Left lung (tissue), 10 donors: ENCODE data around the gene ITFG1. TPM values are rescaled to one million over a fixed set of nuclear protein-coding genes. Genes with fewer than 3 reads are reported as not detected.

ENCODE experiments used
- ATAC-seq: fragments of 200-7000 bp; cut with Tn5 transposase; one replicate; pipeline ENCODE4 v1.9.1; 2020; ENCODE audit warnings: moderate library complexity
- DNase-seq, 4 donors: peaks; one replicate each; pipeline ENCODE4 v3.0.0-alpha.2; 2013 to 2020
- H3K27ac ChIP-seq, 2 donors: fragments of 200-600 bp; sonication (generic) in 1 of 2; one replicate each; pipeline versions ENCODE4 v1.5.0 to v1.8.0; 2020 to 2021
- H3K27me3 ChIP-seq, 2 donors: fragments of 200-600 bp; sonication (generic) in 1 of 2; one replicate each; pipeline versions ENCODE4 v1.5.0 to v1.8.0; 2020 to 2021
- H3K36me3 ChIP-seq, 2 donors: fragments of 200-600 bp; sonication (generic) in 1 of 2; one replicate each; pipeline versions ENCODE4 v1.5.0 to v1.8.0; 2020 to 2021
- H3K4me1 ChIP-seq, 2 donors: fragments of 200-600 bp; one replicate each; pipeline ENCODE4 v1.8.0; 2021
- H3K4me3 ChIP-seq, 2 donors: fragments of 200-600 bp; sonication (generic) in 1 of 2; one replicate each; pipeline versions ENCODE4 v1.5.0 to v1.8.0; 2020 to 2021; ENCODE audit warnings: mild to moderate bottlenecking in 1 of 2
- H3K9me3 ChIP-seq, 2 donors: fragments of 200-600 bp; sonication (generic) in 1 of 2; one replicate each; pipeline versions ENCODE4 v1.5.0 to v1.8.0; 2020 to 2021
- CTCF ChIP-seq, 2 donors: fragments of 200-600 bp; sonication (generic) in 1 of 2; IDR thresholded peaks; one replicate each; pipeline versions ENCODE4 v1.5.0 to v1.8.0; 2021; ENCODE audit warnings: antibody characterized with exemption in 2 of 2
- intact Hi-C, 2 donors: fragments of 100-400 bp; cut with DNase I; formaldehyde crosslinking; loops; one replicate each; pipeline versions ENCODE4 v1.11.2 to v1.14.2; 2022
- polyA plus RNA-seq, 6 donors: library from polyadenylated mRNA; unstranded; fragments of 120-200 nt; gene quantifications; one replicate each; pipeline ENCODE4 v1.2.1, GENCODE V29; 2013; ENCODE audit not compliant: insufficient read length in 6 of 6
- total RNA-seq, 2 donors: library from RNA; stranded (reverse); fragmentation: NEBNext Ultra II Directional; extraction: Animal tissue kit (Norgen Biotek cat#: 25700); gene quantifications; one replicate each; pipeline ENCODE4 v1.2.1, GENCODE V29; 2021
- donor health status: DM: no; HTN: yes; CAD: no.
- donor health status: DM: no; HTN: no; CAD: no.

The ITFG1 gene
- total and polyA plus RNA-seq, 8 donors, result 62.5 to 80.0 (median 69.2) TPM

- no peaks in the 10 kb centered on the region for H3K36me3 ChIP-seq
- H3K9me3 ChIP-seq, result no peaks in the 10 kb centered on the region
- no peak overlapping the region for H3K27ac ChIP-seq
- TF ChIP-seq CTCF (IDR thresholded peaks at IDR 0.05), result no peak
- H3K27me3 ChIP-seq, result no peaks in the 10 kb centered on the region
- no peak overlapping the region for H3K4me3 ChIP-seq
- H3K4me1 ChIP-seq, result no peaks in the 10 kb centered on the region
- ATAC-seq (no peak), DNase-seq (no peak)
- intact Hi-C loops, result no loop called here
Observed at GRCh38 chr16:47109361-47109760, 351.5 kb downstream of the ITFG1 start.

Other genes starting within 250 kb of the ITFG1 start
- 10 to 100 TPM; 88.8 to 92.0 TPM for gene PHKB, start 268 bp upstream of the ITFG1 start, total RNA-seq
- 100 to 1,000 TPM in 1 of 6 donors, 10 to 100 TPM in 5; 76.5 to 104 (median 88.9) TPM for gene PHKB, start 268 bp upstream of the ITFG1 start, polyA plus RNA-seq